ENCODE results near the gene BTD.

BTD gene

GRCh38 chr3:15637131-15637951 lies 35.8 kb downstream of the BTD start:
- DNase-seq: no peak

- DNase-seq: no peak
Observed at GRCh38 chr3:15638193-15638890, 36.8 kb downstream of the BTD start.

- DNase-seq: no peak
Observed at GRCh38 chr3:15638891-15639262, 37.3 kb downstream of the BTD start.

- no peak for DNase-seq
Observed at GRCh38 chr3:15645246-15645645, 43.7 kb downstream of the BTD start.

- no peak for DNase-seq
Observed at GRCh38 chr3:15645740-15646501, 44.4 kb downstream of the BTD start.

- no peak for DNase-seq
Observed at GRCh38 chr3:15646851-15647511, 45.4 kb downstream of the BTD start.

- DNase-seq: peak; percentile 32 to 48
Observed at GRCh38 chr3:15647611-15648167, 46.1 kb downstream of the BTD start.

- no peak for DNase-seq
Observed at GRCh38 chr3:15649341-15649740, 47.8 kb downstream of the BTD start.

- no peak for DNase-seq
Observed at GRCh38 chr3:15649858-15650257, 48.3 kb downstream of the BTD start.

GRCh38 chr3:15651396-15651795 lies 49.9 kb downstream of the BTD start:
- DNase-seq: no peak

- no peak for DNase-seq
Observed at GRCh38 chr3:15653321-15653720, 51.8 kb downstream of the BTD start.

GRCh38 chr3:15654127-15654526 lies 52.6 kb downstream of the BTD start:
- DNase-seq: no peak

- no peak for DNase-seq
Observed at GRCh38 chr3:15654891-15655290, 53.3 kb downstream of the BTD start.

- no peak for DNase-seq
Observed at GRCh38 chr3:15656342-15656741, 54.8 kb downstream of the BTD start.

- DNase-seq: peak in 1 of 2 donors; percentile 22
Observed at GRCh38 chr3:15657016-15657415, 55.5 kb downstream of the BTD start.

GRCh38 chr3:15659254-15659975 lies 57.9 kb downstream of the BTD start:
- no peak for DNase-seq

GRCh38 chr3:15660055-15660935 lies 58.8 kb downstream of the BTD start:
- DNase-seq: no peak

- no peak for DNase-seq
Observed at GRCh38 chr3:15664144-15664543, 62.6 kb downstream of the BTD start.

- no peak for DNase-seq
Observed at GRCh38 chr3:15665510-15666150, 64.1 kb downstream of the BTD start.

GRCh38 chr3:15666277-15666676 lies 64.7 kb downstream of the BTD start:
- DNase-seq: no peak

- DNase-seq: no peak
Observed at GRCh38 chr3:15667484-15667883, 65.9 kb downstream of the BTD start.
